Measurements from ENCODE around the gene NFIA. TPM values are rescaled to one million over a fixed set of nuclear protein-coding genes. Genes with fewer than 3 reads are reported as not detected.

NFIA gene
- total and polyA plus RNA-seq, 9 of the 15 experiments (the other 6 are each of a cell fraction or from before 2014, with no cell fraction given): 5.3 to 24.9 (median 9.8) TPM

DNA sequence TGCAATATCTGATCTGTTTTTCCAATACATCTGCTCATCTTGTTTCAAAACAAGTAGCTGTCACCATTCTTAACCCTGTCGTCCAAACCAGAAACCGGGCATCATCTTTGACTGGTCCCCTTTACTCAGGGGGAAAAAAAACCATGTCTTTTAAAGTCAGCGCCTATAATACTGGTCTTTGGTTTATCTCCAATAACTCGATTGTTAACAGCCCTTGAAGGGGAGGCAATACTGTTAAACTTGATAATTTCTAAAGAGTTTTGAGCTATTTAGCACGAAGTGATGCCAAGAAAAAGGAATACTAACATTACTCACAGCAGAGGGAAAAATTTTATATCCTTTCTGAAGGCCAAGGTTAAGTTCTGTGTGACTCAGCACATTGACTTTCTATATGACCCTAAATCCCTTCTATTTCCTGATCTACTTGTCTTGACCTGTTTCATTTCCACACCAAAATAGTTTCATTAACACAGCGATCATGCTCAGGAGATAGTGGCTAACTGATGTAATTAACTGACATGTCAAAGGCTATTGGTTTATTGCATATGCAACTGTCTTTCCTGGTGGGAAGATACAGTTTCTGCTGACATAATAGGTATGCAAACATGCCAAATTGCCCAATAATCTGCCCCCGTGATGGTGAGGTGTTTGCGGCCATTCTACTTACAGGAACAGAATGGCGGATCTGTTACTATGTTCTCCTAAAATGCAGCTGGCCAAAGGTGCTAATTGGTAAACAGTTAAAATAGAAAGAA is 59.1 kb downstream of the NFIA start (continued):
- TF ChIP-seq, protein P1, sequence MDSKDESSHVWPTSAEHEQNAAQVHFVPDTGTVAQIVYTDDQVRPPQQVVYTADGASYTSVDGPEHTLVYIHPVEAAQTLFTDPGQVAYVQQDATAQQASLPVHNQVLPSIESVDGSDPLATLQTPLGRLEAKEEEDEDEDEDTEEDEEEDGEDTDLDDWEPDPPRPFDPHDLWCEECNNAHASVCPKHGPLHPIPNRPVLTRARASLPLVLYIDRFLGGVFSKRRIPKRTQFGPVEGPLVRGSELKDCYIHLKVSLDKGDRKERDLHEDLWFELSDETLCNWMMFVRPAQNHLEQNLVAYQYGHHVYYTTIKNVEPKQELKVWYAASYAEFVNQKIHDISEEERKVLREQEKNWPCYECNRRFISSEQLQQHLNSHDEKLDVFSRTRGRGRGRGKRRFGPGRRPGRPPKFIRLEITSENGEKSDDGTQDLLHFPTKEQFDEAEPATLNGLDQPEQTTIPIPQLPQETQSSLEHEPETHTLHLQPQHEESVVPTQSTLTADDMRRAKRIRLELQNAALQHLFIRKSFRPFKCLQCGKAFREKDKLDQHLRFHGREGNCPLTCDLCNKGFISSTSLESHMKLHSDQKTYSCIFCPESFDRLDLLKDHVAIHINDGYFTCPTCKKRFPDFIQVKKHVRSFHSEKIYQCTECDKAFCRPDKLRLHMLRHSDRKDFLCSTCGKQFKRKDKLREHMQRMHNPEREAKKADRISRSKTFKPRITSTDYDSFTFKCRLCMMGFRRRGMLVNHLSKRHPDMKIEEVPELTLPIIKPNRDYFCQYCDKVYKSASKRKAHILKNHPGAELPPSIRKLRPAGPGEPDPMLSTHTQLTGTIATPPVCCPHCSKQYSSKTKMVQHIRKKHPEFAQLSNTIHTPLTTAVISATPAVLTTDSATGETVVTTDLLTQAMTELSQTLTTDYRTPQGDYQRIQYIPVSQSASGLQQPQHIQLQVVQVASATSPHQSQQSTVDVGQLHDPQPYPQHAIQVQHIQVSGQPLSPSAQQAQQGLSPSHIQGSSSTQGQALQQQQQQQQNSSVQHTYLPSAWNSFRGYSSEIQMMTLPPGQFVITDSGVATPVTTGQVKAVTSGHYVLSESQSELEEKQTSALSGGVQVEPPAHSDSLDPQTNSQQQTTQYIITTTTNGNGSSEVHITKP (IDR thresholded peaks at IDR 0.05; ENCODE audit: partially characterized antibody): no peak
- TF ChIP-seq, protein P2, sequence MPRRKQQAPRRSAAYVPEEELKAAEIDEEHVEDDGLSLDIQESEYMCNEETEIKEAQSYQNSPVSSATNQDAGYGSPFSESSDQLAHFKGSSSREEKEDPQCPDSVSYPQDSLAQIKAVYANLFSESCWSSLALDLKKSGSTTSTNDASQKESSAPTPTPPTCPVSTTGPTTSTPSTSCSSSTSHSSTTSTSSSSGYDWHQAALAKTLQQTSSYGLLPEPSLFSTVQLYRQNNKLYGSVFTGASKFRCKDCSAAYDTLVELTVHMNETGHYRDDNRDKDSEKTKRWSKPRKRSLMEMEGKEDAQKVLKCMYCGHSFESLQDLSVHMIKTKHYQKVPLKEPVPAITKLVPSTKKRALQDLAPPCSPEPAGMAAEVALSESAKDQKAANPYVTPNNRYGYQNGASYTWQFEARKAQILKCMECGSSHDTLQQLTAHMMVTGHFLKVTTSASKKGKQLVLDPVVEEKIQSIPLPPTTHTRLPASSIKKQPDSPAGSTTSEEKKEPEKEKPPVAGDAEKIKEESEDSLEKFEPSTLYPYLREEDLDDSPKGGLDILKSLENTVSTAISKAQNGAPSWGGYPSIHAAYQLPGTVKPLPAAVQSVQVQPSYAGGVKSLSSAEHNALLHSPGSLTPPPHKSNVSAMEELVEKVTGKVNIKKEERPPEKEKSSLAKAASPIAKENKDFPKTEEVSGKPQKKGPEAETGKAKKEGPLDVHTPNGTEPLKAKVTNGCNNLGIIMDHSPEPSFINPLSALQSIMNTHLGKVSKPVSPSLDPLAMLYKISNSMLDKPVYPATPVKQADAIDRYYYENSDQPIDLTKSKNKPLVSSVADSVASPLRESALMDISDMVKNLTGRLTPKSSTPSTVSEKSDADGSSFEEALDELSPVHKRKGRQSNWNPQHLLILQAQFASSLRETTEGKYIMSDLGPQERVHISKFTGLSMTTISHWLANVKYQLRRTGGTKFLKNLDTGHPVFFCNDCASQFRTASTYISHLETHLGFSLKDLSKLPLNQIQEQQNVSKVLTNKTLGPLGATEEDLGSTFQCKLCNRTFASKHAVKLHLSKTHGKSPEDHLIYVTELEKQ (CRISPR knock-in tag; IDR thresholded peaks at IDR 0.05): no peak
- TF ChIP-seq XRCC4 (IDR thresholded peaks at IDR 0.05; ENCODE audit: extremely low read depth, insufficient read depth, insufficient read length): no peak
- no peak for TF ChIP-seq PTBP1 (IDR thresholded peaks at IDR 0.05; ENCODE audit: low read depth, low read length)
- TF ChIP-seq SMARCE1 (IDR thresholded peaks at IDR 0.05): peak; percentile 67
- TF ChIP-seq, protein P3, sequence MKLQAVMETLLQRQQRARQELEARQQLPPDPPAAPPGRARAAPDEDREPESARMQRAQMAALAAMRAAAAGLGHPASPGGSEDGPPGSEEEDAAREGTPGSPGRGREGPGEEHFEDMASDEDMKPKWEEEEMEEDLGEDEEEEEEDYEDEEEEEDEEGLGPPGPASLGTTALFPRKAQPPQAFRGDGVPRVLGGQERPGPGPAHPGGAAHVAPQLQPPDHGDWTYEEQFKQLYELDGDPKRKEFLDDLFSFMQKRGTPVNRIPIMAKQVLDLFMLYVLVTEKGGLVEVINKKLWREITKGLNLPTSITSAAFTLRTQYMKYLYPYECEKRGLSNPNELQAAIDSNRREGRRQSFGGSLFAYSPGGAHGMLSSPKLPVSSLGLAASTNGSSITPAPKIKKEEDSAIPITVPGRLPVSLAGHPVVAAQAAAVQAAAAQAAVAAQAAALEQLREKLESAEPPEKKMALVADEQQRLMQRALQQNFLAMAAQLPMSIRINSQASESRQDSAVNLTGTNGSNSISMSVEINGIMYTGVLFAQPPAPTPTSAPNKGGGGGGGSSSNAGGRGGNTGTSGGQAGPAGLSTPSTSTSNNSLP (IDR thresholded peaks at IDR 0.05; ENCODE audit: borderline replicate concordance, low read depth, low read length): peak; percentile 57; the same call in 1 of the 2 replicates
- no peak for TF ChIP-seq ZBTB40 (IDR thresholded peaks at IDR 0.05)
- no peak for TF ChIP-seq ZBTB40 (CRISPR knock-in tag; IDR thresholded peaks at IDR 0.05)
